NB4 (cell line): Measurements from ENCODE around the gene CACNB3.

Experiments
- CTCF ChIP-seq: IDR thresholded peaks from one replicate; pipeline ENCODE4 v1.5.1; 2012; ENCODE audit warnings: low read depth, low read length
- POLR2A ChIP-seq: IDR thresholded peaks from 2 replicates; pipeline ENCODE4 v1.6.1; 2011; ENCODE audit warnings: mild to moderate bottlenecking; ENCODE audit not compliant: insufficient read length; ENCODE audit errors: extremely low read depth

- TF ChIP-seq CTCF (no peak), POLR2A (no peak)
These were observed 36.2 kb downstream of the CACNB3 start for GRCh38 chr12:48854488-48854887.
